Upper lobe of left lung (tissue), 4 donors: ENCODE results near the gene PTPRN2.

Source experiments
- CTCF ChIP-seq, 6 experiments: fragments of 450-650 bp in 4 of 6; fragments of 200-600 bp in 2 of 6; sonication (generic) in 2 of 6; IDR thresholded peaks; one replicate each; pipeline ENCODE4 v1.5.1; 2016 to 2019; ENCODE audit warnings: antibody characterized with exemption in 6 of 6
- POLR2A ChIP-seq, 4 donors: fragments of 450-650 bp; IDR thresholded peaks; one replicate each; pipeline ENCODE4 v1.5.1; 2016 to 2017; ENCODE audit warnings: antibody characterized with exemption in 4 of 4, mild to moderate bottlenecking in 2 of 4
- POLR2AphosphoS5 ChIP-seq, 2 donors: sonication (generic); formaldehyde crosslinking; IDR thresholded peaks; one replicate each; pipeline ENCODE4 v1.5.1; 2017; ENCODE audit warnings: antibody characterized with exemption in 2 of 2

GRCh38 chr7:158054611-158055010, 533.0 kb downstream of the PTPRN2 start:
- TF ChIP-seq CTCF (IDR thresholded peaks at IDR 0.05), result no peak
- TF ChIP-seq POLR2A (IDR thresholded peaks at IDR 0.05), result no peak
- no peak for TF ChIP-seq POLR2AphosphoS5 (IDR thresholded peaks at IDR 0.05)
